ENCODE measurements around the gene KPNB1. TPM values are rescaled to one million over a fixed set of nuclear protein-coding genes. Genes with fewer than 3 reads are reported as not detected.

The KPNB1 gene
- total and polyA plus RNA-seq, 2 experiments from 2014 or later = 274 to 599 TPM

- Histone ChIP-seq H3K4me2 (no peak overlapping the region), H3K4me1 (ENCODE audit: insufficient read depth) (no peaks in the 10 kb centered on the region), H3F3A (replicated peaks; ENCODE audit: low read depth) (peaks cover 55% of the 10 kb centered on the region), H3K27ac (ENCODE audit: low read depth) (peak overlapping the region; percentile 12; the same call in 1 of the 2 replicates), H3K4me3 (no peak overlapping the region), H4K20me1 (replicated peaks; ENCODE audit: insufficient read depth) (peaks cover 36% of the 10 kb centered on the region), H3K79me2 (replicated peaks; ENCODE audit: insufficient read depth) (peaks cover 27% of the 10 kb centered on the region), H2AFZ (no peak overlapping the region), H3K36me3 (ENCODE audit: insufficient read depth) (peaks cover 96% of the 10 kb centered on the region), H3K9me2 (ENCODE audit: insufficient read depth) (no peaks in the 10 kb centered on the region), H3K27me3 (ENCODE audit: insufficient read depth) (no peaks in the 10 kb centered on the region)
- no peak for DNase-seq (ENCODE audit: low spot score)
- peaks cover 9% of the 10 kb centered on the region for H3K27me3 Mint-ChIP-seq (ENCODE audit: insufficient read depth, low read depth, poor library complexity)
- ATAC-seq = no peak
- no peak overlapping the region for H3K4me3 Mint-ChIP-seq
- no peaks in the 10 kb centered on the region for H3K9me3 Mint-ChIP-seq
- H3K4me1 Mint-ChIP-seq = no peaks in the 10 kb centered on the region
- no peak overlapping the region for H3K27ac Mint-ChIP-seq
- TF ChIP-seq ZNF462 (CRISPR knock-in tag; IDR thresholded peaks at IDR 0.05) (no peak), STAT1 (IDR thresholded peaks at IDR 0.05; ENCODE audit: unreplicated experiment) (no peak), CTCF (conservative IDR thresholded peaks at IDR 0.05; ENCODE audit: low read depth in 2 of 2) (no peak), ZNF114 (CRISPR knock-in tag; IDR thresholded peaks at IDR 0.05) (no peak), POLR2AphosphoS5 (IDR thresholded peaks at IDR 0.05; ENCODE audit: low read depth) (no peak), ETS1 (IDR thresholded peaks at IDR 0.05) (no peak), EZH2 (IDR thresholded peaks at IDR 0.05; ENCODE audit: low read depth, unreplicated experiment) (no peak), ZNF331 (CRISPR knock-in tag; IDR thresholded peaks at IDR 0.05; ENCODE audit: low read depth) (no peak), EZH2phosphoT487 (IDR thresholded peaks at IDR 0.05; ENCODE audit: unreplicated experiment) (no peak), REST (IDR thresholded peaks at IDR 0.05; ENCODE audit: unreplicated experiment) (no peak), JUNB (IDR thresholded peaks at IDR 0.05; ENCODE audit: unreplicated experiment) (no peak), CREB1 (CRISPR knock-in tag; IDR thresholded peaks at IDR 0.05; ENCODE audit: low read depth) (no peak), NANOG (IDR thresholded peaks at IDR 0.05; ENCODE audit: borderline replicate concordance) (no peak)
- H3K36me3 Mint-ChIP-seq (ENCODE audit: low read depth) = peaks cover 99% of the 10 kb centered on the region
These were observed 26.4 kb downstream of the KPNB1 start for GRCh38 chr17:47676199-47676472.
